HG02678 (cell line): ENCODE measurements around the gene SORL1-AS1.

Experiments
- ATAC-seq: cut with Tn5 transposase; IDR thresholded peaks from one replicate; pipeline ENCODE4 v1.9.1; 2021; ENCODE audit warnings: mild to moderate bottlenecking, moderate library complexity; ENCODE audit not compliant: unreplicated experiment

Gene SORL1-AS1

GRCh38 chr11:121406291-121406690, 46.5 kb downstream of the SORL1-AS1 start:
- ATAC-seq = no peak

- ATAC-seq = no peak
These were observed 47.1 kb downstream of the SORL1-AS1 start for GRCh38 chr11:121405646-121406045.

GRCh38 chr11:121394785-121395184, 58.0 kb downstream of the SORL1-AS1 start:
- no peak for ATAC-seq

GRCh38 chr11:121393855-121394254, 58.9 kb downstream of the SORL1-AS1 start:
- ATAC-seq = no peak

- no peak for ATAC-seq
These were observed 60.9 kb downstream of the SORL1-AS1 start for GRCh38 chr11:121391914-121392313.

GRCh38 chr11:121389651-121390050, 63.1 kb downstream of the SORL1-AS1 start:
- ATAC-seq = no peak
